Retina (tissue), 1 donor: Measurements from ENCODE around the gene RAB3C.
A peak's percentile ranks its signal among the peaks of the same experiment; 100 is the strongest.

Experiments
- DNase-seq: peaks from one replicate; pipeline ENCODE4 v3.0.0-alpha.2; 2016

The RAB3C gene

DNA sequence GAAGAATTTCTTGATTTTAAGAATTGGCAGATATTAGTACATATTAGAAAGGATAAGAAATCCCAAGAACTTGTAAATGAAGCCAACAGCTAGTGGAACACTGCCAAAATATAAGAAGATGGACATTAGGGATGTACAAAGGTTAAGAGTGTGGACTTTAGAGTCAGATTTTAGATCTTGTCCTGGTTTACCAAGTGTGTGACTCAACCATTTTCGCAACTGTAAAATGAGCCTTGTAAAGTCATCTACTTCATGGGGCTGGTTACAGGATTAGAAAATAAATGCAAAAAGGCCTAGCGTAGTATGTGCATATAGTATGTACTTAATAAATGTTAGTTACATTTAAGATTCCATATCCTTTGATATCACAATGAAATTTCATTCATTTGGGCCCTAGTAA lies 260.0 kb downstream of the RAB3C start:
- DNase-seq: no peak

- DNase-seq: no peak
These were observed 261.5 kb downstream of the RAB3C start for GRCh38 chr5:58844395-58844794.

DNA sequence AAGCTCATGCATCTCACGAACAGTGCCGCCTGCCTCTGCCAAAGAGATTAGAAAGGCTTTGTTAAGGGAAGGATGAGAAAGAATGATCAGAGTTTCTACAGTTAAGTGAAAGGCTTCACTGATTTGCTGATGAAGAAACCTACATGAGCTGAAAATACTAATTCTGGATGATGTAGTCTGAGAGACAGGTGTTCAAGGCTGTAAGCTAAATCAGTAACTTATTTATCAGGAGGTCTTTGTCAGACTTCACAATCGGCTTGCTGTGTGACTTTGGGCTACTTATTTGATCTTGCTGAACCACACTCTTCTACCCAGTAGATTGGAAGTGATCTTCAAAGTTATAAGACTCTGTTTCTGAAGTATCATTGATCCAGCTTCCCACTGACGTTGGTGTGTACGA lies 264.2 kb downstream of the RAB3C start:
- no peak for DNase-seq

GRCh38 chr5:58849223-58849622 lies 266.3 kb downstream of the RAB3C start:
- DNase-seq: no peak

DNA sequence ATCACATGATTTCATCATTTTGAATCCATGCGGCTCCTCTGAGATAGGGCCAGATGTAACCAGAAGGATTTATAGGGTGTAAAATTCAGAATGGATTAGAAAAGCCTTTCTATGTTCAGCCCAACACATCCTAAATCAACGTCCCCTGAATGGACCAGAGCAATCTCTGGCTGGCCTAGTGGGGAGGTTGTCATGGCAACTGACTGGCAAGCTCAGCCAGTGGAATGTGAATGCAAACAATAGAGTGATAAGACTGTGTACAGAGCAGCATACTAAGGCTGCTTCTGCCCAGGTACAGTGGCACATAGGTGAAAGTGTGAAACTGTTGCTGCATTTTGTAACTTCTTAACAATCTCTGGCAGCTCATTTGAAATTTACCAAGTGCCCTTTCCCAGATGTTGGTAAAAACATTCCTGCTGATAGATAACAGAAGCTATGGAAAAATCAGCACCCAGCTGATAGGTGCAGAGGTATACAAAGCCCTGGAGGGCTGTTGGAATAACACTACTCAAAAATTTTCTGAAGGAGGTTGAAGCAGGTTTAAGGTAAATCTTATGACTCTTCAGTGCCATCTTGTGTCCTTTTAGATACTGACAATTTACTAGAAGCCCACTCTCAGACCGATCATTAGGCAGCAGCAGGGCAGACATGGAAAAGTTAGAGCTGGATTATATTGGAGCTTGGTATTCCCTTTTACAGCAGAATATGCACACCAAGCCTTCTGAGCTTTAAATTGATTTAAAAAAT lies 267.2 kb downstream of the RAB3C start:
- DNase-seq: peak; percentile 68

DNA sequence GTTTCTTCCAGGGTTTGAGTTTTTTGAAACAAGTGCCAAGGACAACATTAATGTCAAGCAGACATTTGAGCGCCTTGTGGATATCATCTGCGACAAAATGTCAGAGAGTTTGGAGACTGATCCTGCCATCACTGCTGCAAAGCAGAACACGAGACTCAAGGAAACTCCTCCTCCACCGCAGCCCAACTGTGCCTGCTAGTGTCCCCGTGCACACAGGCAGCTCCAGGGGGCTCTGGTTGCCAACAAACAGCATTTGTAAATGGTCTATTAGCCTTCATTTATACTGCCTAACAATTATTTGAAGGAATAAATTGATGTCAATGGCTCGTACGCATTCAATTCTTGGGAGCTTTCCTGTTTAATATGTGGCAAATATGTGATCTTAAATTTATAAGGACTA lies 268.3 kb downstream of the RAB3C start:
- no peak for DNase-seq

- DNase-seq: no peak
These were observed 268.7 kb downstream of the RAB3C start for GRCh38 chr5:58851571-58851970.

- DNase-seq: no peak
These were observed 269.7 kb downstream of the RAB3C start for GRCh38 chr5:58852566-58852965.

DNA sequence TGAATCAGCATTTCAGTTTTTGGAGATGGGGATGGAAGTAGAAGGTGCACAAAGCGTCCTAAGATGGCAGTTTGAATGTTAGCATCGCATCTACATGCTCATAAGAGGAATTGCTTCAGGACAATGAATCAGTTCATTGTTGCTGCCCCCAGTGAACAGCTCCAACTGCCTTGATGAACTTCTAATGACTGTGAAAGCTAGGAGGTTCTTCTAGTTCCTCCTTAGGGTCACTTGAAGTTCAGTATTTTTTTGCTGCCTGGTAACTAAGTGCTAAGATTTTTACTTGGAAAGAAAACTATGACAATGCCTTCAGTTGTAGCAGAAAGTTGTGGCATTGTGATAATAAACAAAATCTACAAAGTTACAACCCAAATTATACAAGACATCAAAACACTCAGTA lies 271.6 kb downstream of the RAB3C start:
- no peak for DNase-seq

DNA sequence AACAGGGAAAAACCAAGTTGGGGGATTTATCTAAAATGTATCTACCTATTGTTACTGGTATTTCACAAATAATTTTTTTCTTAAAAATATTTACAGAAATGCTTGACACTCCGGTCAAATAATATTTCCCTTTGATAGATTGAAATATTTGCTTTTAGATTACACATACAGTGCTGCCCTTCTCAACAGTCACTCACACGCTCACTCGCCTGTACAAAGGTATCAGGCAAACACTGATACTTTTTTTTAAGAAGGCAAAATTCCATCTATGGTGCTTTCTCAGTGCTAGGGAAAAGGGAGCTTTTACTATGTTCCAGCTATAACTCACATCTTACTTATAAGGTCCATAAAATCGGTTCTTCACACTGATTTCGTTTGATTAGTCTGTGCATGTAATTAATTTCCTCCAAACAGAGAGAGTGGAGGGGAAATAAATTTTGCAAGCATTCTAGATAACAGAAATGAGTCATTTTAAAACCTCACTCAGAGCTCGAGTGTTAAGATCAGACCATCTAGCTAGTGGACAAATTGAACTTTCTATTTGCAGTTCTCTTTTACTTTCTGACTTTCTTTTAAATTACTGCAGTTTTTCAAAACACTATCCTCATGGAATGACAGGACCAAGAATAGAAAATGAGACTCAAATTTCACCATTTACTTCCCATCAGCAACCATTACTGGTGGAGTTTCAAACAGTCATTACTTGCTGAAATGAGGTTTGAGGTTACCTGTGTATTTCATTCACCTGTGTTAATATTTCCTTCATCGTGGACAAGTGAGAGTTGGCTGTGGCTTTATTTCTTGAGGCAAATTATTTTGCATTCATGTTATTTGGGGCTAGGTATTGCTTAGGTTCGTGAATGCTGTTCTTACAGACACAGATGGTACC lies 273.2 kb downstream of the RAB3C start:
- no peak for DNase-seq

GRCh38 chr5:58857609-58858008 lies 274.7 kb downstream of the RAB3C start:
- DNase-seq: no peak

DNA sequence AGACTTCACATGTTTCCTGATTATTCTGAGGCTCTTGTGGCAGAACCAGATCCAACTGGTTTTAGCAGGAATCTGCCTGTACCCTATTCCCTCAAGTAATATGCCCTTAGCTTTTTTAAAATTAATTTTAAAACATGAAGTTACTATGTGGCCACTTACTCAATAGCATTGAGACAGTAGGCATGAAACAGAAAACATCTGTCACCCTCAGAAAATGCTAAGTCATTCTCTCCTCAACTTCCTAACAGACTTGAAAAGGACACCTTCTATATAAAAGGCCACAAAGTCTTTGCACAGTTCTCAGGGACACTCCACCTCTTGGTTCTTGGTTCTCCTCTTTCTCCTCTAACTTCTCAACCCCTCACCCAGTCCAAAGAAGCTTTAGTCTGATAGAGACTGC lies 277.8 kb downstream of the RAB3C start:
- no peak for DNase-seq

- DNase-seq: no peak
These were observed 286.1 kb downstream of the RAB3C start for GRCh38 chr5:58868931-58869330.

- no peak for DNase-seq
These were observed 288.9 kb downstream of the RAB3C start for GRCh38 chr5:58871648-58872242.

DNA sequence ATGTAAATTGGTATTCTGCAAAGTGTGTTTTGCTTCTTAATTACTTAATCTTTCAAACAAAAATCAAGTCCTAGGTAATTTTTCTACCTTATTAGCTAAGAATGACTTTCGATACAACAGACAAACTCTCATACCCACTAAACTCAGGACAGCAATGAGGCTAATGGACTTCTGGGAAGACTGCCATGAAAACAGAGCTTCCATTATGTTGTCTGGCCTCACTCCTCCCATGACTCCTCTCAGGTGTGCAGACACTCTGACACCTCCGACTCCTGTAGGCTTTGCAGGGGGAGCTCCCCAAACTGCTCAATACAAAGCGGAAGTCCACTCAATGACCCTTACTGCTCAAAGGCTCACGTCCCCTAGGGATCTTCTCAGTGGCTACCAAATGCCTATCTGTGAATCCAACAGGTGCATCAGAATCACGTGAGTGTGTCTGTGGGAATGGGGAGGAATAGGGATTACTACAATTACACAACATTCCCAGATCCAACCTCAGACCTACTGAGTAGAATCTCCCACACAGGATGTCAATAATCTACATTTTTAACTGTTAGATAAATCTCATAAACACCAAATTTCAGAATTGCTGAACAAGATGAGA lies 289.9 kb downstream of the RAB3C start:
- DNase-seq: no peak

DNA sequence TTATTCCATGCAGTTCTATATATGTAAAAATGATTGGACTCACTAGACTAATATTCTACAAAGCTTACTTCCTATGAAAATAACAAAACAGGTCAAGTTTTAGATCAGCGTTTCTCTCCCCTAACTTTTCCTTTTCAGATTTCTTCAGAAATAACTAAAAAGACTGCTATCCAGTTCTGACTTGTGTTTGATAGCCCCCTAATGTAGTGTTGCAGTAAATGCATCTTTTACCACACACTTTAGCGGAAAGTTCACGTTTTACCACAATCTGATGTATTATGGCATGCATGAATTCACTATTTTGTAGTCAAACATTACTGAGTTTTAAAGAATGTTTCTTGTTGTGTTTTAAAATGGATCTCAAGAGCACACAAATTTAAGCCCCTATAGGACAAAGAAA lies 292.7 kb downstream of the RAB3C start:
- DNase-seq: no peak

GRCh38 chr5:58885260-58885659 lies 302.4 kb downstream of the RAB3C start:
- no peak for DNase-seq

- peak; percentile 74 for DNase-seq
These were observed 303.7 kb downstream of the RAB3C start for GRCh38 chr5:58886315-58887207.

- no peak for DNase-seq
These were observed 304.4 kb downstream of the RAB3C start for GRCh38 chr5:58887311-58887710.

DNA sequence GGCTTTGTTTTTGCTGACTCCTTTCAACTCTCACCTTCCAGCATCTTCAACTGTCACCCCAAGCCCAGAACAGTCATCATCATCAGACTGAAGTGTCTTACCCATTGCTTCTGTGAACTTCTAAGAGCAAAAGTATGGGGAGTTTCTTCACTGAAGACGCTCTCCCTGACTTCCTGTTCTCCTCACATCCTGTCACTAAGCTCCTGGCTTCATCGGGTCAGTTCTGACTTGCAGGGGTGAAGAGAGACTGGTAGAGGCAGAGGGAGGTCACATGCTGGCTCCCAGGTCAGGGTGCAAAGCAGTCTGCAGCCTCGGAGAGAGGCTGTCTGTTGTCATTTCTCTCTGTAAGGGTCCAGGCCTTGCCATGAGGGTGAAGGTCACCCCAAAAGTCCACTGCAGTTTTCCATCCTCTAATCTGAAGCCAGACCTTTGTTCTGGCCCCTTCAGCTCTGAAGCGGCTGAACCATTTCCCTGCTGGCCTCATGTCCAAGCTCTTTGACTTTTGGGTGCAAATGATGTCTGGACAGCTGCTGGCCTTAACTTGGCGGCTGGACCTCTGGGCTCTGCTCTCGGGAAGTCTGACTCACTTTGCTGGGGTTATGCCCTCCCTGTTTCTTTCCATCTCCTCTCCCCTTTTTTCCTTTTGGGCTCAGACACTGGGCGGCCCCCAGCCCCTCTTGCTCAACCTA lies 305.0 kb downstream of the RAB3C start:
- DNase-seq: no peak

- no peak for DNase-seq
These were observed 307.4 kb downstream of the RAB3C start for GRCh38 chr5:58890265-58890664.

DNA sequence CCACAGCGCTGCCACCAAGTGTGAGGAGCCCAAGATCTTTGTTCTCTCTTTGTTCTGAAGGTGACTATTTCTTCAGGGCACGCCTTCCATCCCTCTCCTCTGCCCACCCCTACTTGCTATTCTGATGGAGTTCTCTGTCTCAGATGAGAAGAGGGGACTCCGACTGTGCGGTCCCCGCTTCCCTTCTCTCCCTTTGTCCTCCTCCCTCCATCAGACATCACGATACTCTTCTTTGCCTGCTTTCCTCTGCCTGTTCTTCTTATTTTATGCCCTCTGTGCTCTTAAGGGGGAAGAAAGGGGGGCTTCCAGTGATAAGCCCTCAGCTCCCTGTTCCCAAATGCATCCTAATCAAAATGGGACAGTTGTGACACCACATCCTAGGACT lies 307.8 kb downstream of the RAB3C start:
- peak; percentile 72 for DNase-seq
